Caco-2 (cell line): ENCODE measurements around the gene ERF. TPM values are rescaled to one million over a fixed set of nuclear protein-coding genes. Genes with fewer than 3 reads are reported as not detected.

Experiments
- BruUV-seq: library from RNA; stranded (reverse); fragments of 400-500 nt; replicated peaks from 2 replicates; lab custom pipeline; 2021; lab: Mats Ljungman, UMichigan
- CTCF ChIA-PET: fragments of 300-600 bp; sonication (Branson Sonifier 250); formaldehyde crosslinking; loops from one replicate; lab custom pipeline; 2022; ENCODE audit warnings: antibody characterized with exemption; lab: Charles Lee
- POLR2A ChIA-PET: fragments of 300-600 bp; sonication (Branson Sonifier 250); formaldehyde crosslinking; loops from one replicate; lab custom pipeline; 2022; ENCODE audit warnings: antibody characterized with exemption; lab: Charles Lee
- DNase-seq, 2 experiments: peaks; one replicate each; pipeline versions ENCODE4 v3.0.0 to v3.0.0-alpha.2; 2020 to 2022
- H3K27me3 ChIP-seq: replicated peaks from 2 replicates; pipeline ENCODE4 v1.6.0; 2011; ENCODE audit warnings: low read length; ENCODE audit not compliant: control insufficient read depth, insufficient read depth
- H3K36me3 ChIP-seq: 2 replicates; pipeline ENCODE4 v1.5.1; 2011; ENCODE audit warnings: low read length; ENCODE audit not compliant: control insufficient read depth, insufficient read depth
- H3K4me1 ChIP-seq: fragments of 250-450 bp; sonication (Bioruptor Pico); 2 replicates; pipeline ENCODE4 v1.5.1; 2020; ENCODE audit warnings: mild to moderate bottlenecking
- H3K4me3 ChIP-seq: 2 replicates; pipeline ENCODE4 v1.5.1; 2011; ENCODE audit warnings: low read depth, mild to moderate bottlenecking, control low read depth, low read length
- H3K9me3 ChIP-seq: fragments of 250-450 bp; sonication (Bioruptor Pico); 2 replicates; pipeline ENCODE4 v1.5.1; 2020; ENCODE audit warnings: mild to moderate bottlenecking, moderate library complexity
- H3K27ac Mint-ChIP-seq: one replicate; pipeline ENCODE4 v1.8.0; 2022; ENCODE audit warnings: mixed read lengths; ENCODE audit not compliant: unreplicated experiment
- H3K27me3 Mint-ChIP-seq: one replicate; pipeline ENCODE4 v1.8.0; 2022; ENCODE audit warnings: mixed read lengths; ENCODE audit not compliant: insufficient read depth, unreplicated experiment
- H3K36me3 Mint-ChIP-seq: one replicate; pipeline ENCODE4 v1.8.0; 2022; ENCODE audit warnings: mild to moderate bottlenecking, mixed read lengths; ENCODE audit not compliant: insufficient read depth, unreplicated experiment
- H3K4me1 Mint-ChIP-seq: one replicate; pipeline ENCODE4 v1.8.0; 2022; ENCODE audit warnings: low read depth, mixed read lengths; ENCODE audit not compliant: unreplicated experiment
- H3K4me3 Mint-ChIP-seq: one replicate; pipeline ENCODE4 v1.8.0; 2022; ENCODE audit warnings: mild to moderate bottlenecking, moderate library complexity, mixed read lengths; ENCODE audit not compliant: unreplicated experiment
- H3K9me3 Mint-ChIP-seq: one replicate; pipeline ENCODE4 v1.8.0; 2022; ENCODE audit warnings: mixed read lengths; ENCODE audit not compliant: unreplicated experiment
- CTCF ChIP-seq, 2 experiments: fragments of 200-600 bp in 1 of 2; IDR thresholded peaks; 1 replicate in 1 of 2; 2 replicates in 1 of 2; pipeline versions ENCODE4 v1.5.1 to v1.8.0; 2011 to 2022; ENCODE audit warnings: antibody characterized with exemption in 1 of 2, control low read depth in 1 of 2, inconsistent platforms in 1 of 2, low read depth in 1 of 2, low read length in 1 of 2, mild to moderate bottlenecking in 1 of 2, moderate library complexity in 1 of 2; ENCODE audit not compliant: insufficient read depth in 1 of 2, severe bottlenecking in 1 of 2, unreplicated experiment in 1 of 2
- intact Hi-C: fragments of 100-400 bp; cut with micrococcal nuclease; formaldehyde crosslinking; loops from one replicate; pipeline ENCODE4 v1.10.0; 2022; ENCODE audit not compliant: unreplicated experiment
- total RNA-seq: library from RNA; stranded (reverse); gene quantifications from 2 replicates; pipeline ENCODE4 v1.2.3, GENCODE V29; 2022

Gene ERF
- total RNA-seq, 1 experiment from 2014 or later: 149 TPM

DNA sequence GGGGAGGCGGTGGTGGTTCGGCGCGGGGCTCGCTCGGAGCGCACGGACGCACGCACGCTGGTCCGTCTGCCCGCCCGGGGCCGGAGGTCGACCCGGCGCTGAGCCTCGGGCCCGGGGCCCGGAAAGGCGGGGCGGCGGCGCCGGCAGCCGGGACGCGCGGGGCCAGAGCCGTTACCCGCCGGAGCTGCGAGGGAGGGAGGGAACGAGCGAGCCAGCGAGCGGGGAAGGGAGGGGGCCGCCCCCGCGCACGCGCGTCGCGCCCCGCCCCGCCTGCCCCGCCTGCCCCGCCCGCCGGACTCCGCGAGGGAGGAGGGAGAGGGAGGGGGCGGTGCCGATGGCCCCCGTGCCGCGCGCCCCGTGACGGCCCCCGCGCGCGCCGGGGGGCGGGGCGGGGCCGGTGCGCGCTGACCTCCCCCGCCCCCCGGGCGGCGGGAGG, 29.2 kb upstream of the ERF start:
- ChIA-PET POLR2A (interaction anchor here (0.5 kb wide), 1 partner anchor 510 kb away, joined by 3 read pairs; no protein-coding TSS in a partner anchor), CTCF (interaction anchor here (0.6 kb wide), 1 partner anchor 112 kb away, joined by 3 read pairs; no protein-coding TSS in a partner anchor)
- BruUV-seq: no TSS peak
- Mint-ChIP-seq H3K4me1 (peaks cover 26% of the 10 kb centered on the region), H3K27me3 (no peaks in the 10 kb centered on the region), H3K36me3 (peaks cover 29% of the 10 kb centered on the region), H3K9me3 (no peaks in the 10 kb centered on the region), H3K4me3 (peak overlapping the region; percentile 96), H3K27ac (no peak overlapping the region)
- Histone ChIP-seq H3K4me3 (peak overlapping the region; percentile 64), H3K9me3 (no peaks in the 10 kb centered on the region), H3K36me3 (no peaks in the 10 kb centered on the region), H3K4me1 (peaks cover 38% of the 10 kb centered on the region), H3K27me3 (no peaks in the 10 kb centered on the region)
- no peak for TF ChIP-seq CTCF (IDR thresholded peaks at IDR 0.05; ENCODE audit: insufficient read depth in 1 of 2, low read depth in 1 of 2, low read length in 1 of 2, severe bottlenecking in 1 of 2, unreplicated experiment in 1 of 2)
- DNase-seq: peak; percentile 85 to 89
- intact Hi-C loops: no loop called here

DNA sequence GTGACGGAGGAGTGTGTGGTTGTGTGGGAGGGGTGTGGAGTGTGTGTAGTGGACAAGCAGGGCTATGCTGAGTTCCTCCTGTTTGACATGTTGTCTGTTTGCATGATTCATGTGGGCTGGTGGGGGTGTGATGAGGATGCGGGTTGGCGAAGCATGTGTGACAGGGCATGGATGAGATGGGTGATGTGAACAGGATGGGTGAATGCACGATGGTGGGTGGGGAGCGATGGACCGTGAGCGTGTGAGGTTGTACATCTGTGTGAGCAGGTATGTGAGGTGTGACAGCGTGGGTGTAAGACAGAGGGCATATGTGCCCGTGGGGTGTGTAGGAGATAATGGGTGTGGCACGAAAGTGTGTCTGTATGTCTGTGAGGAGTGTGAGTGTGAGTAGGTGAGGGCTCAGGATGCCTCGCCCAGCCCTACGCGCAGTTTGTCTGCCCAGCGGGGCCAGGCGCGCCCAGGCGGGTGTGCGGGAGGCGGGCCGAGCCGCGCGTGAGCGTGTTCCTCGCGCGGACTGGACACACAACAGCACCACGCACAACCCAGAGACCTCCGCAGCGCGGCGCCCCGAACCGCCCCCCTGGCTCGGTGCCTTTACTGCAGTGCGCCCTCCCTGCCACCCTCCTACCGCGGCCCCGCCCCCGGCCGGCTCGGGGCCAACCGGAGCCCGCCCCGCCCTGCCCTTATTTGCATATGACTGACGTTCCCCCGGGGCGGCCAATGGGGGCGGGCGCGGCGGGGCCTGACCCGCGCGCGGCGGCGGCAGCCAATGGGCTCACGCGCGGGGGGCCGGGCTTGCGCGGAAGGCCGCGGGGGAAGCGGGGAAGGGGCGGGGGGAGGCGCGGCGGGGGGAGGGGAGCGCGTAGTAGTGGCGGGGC, 28.5 kb upstream of the ERF start:
- Histone ChIP-seq H3K4me3 (peak overlapping the region; percentile 79), H3K27me3 (no peaks in the 10 kb centered on the region), H3K36me3 (no peaks in the 10 kb centered on the region), H3K4me1 (peaks cover 40% of the 10 kb centered on the region), H3K9me3 (no peaks in the 10 kb centered on the region)
- peak; percentile 95 to 98 for DNase-seq
- Mint-ChIP-seq H3K27me3 (no peaks in the 10 kb centered on the region), H3K9me3 (no peaks in the 10 kb centered on the region), H3K27ac (no peak overlapping the region), H3K4me1 (peaks cover 29% of the 10 kb centered on the region), H3K4me3 (no peak overlapping the region), H3K36me3 (peaks cover 30% of the 10 kb centered on the region)
- CTCF ChIA-PET: interaction anchor here (0.6 kb wide), 1 partner anchor 113 kb away, joined by 3 read pairs; no protein-coding TSS in a partner anchor
- BruUV-seq: TSS peak; percentile 55
- intact Hi-C loops: loop anchor here (1.0 to 2.0 kb wide), 2 partner anchors 39 to 67 kb away; partner anchors contain the start of gene DEDD2
- POLR2A ChIA-PET: no interaction called here
- TF ChIP-seq CTCF (IDR thresholded peaks at IDR 0.05; ENCODE audit: insufficient read depth in 1 of 2, low read depth in 1 of 2, low read length in 1 of 2, severe bottlenecking in 1 of 2, unreplicated experiment in 1 of 2): no peak

GRCh38 chr19:42282819-42283187, 27.9 kb upstream of the ERF start:
- POLR2A ChIA-PET: interaction anchor here (0.6 kb wide), 1 partner anchor 114 kb away, joined by 4 read pairs; no protein-coding TSS in a partner anchor
- CTCF ChIA-PET: interaction anchor here (0.6 kb wide), 2 partner anchors 44 to 142 kb away, joined by 3 read pairs; no protein-coding TSS in a partner anchor
- Histone ChIP-seq H3K4me3 (peak overlapping the region; percentile 79), H3K4me1 (peaks cover 40% of the 10 kb centered on the region), H3K9me3 (no peaks in the 10 kb centered on the region), H3K27me3 (no peaks in the 10 kb centered on the region), H3K36me3 (no peaks in the 10 kb centered on the region)
- no peak for TF ChIP-seq CTCF (IDR thresholded peaks at IDR 0.05; ENCODE audit: insufficient read depth in 1 of 2, low read depth in 1 of 2, low read length in 1 of 2, severe bottlenecking in 1 of 2, unreplicated experiment in 1 of 2)
- BruUV-seq: no TSS peak
- intact Hi-C loops: loop anchor here (1.0 to 2.0 kb wide), 2 partner anchors 39 to 66 kb away; partner anchors contain the start of gene DEDD2
- Mint-ChIP-seq H3K27ac (no peak overlapping the region), H3K4me3 (no peak overlapping the region), H3K27me3 (no peaks in the 10 kb centered on the region), H3K4me1 (peaks cover 34% of the 10 kb centered on the region), H3K36me3 (peaks cover 30% of the 10 kb centered on the region), H3K9me3 (no peaks in the 10 kb centered on the region)
- DNase-seq: peak in 1 of 2 experiments; percentile 34
